UCSD-AML1 (cell line): ENCODE data around the gene CDC37.

Experiments
- DNase-seq: peaks from one replicate; lab custom pipeline; 2025; ENCODE audit not compliant: unreplicated experiment; lab: John Stamatoyannopoulos, UW

The CDC37 gene

GRCh38 chr19:10356431-10356830 is 46.9 kb downstream of the CDC37 start:
- no peak for DNase-seq

GRCh38 chr19:10353793-10354391 is 49.5 kb downstream of the CDC37 start:
- DNase-seq = no peak

- DNase-seq = no peak
These were observed 50.3 kb downstream of the CDC37 start for GRCh38 chr19:10352764-10353671.

GRCh38 chr19:10346509-10346908 is 56.8 kb downstream of the CDC37 start:
- no peak for DNase-seq

DNA sequence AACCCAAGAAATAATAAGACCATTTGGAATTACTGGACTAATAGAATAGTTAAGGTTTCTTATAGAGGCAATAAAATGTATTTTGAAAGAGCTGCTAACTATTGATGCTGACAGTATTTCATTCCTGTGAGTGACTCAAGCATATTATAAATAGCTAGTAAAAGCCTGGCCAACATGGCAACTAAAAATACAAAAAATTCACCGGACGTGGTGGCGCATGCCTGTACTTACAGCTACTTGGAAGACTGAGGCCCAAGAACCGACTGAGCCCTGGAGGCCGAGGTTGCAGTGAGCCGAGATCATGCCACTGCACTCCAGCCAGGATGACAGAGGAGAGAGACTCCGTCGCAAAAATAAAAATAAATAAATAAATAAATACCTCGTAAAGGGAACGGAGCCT is 58.6 kb downstream of the CDC37 start:
- no peak for DNase-seq

- DNase-seq = no peak
These were observed 59.8 kb downstream of the CDC37 start for GRCh38 chr19:10343495-10343894.
